ENCODE results near the gene CRHR2.
"Not testable (repeated sequence)": the region's sequence is repeated elsewhere in the genome, so short reads cannot be mapped to it uniquely, and the experiment has no call there.

The CRHR2 gene

GRCh38 chr7:30649717-30650420 is 32.4 kb downstream of the CRHR2 start:
- no peak for DNase-seq (ENCODE audit: insufficient read length)
- no peak for FAIRE-seq
- TF ChIP-seq TAF1 (IDR thresholded peaks at IDR 0.05; ENCODE audit: borderline replicate concordance, low read depth, low read length) = no peak
- TF ChIP-seq POLR2AphosphoS5 (IDR thresholded peaks at IDR 0.05; ENCODE audit: low read depth, low read length) = no peak
- no peak for TF ChIP-seq POLR2A (IDR thresholded peaks at IDR 0.05; ENCODE audit: low read depth, low read length)

GRCh38 chr7:30648744-30649540 is 33.3 kb downstream of the CRHR2 start:
- TF ChIP-seq TAF1 (IDR thresholded peaks at IDR 0.05; ENCODE audit: borderline replicate concordance, low read depth, low read length) = no peak
- TF ChIP-seq POLR2AphosphoS5 (IDR thresholded peaks at IDR 0.05; ENCODE audit: low read depth, low read length) = no peak
- no peak for TF ChIP-seq POLR2A (IDR thresholded peaks at IDR 0.05; ENCODE audit: low read depth, low read length)
- no peak for DNase-seq (ENCODE audit: insufficient read length)
- FAIRE-seq = no peak

GRCh38 chr7:30647589-30648364 is 34.5 kb downstream of the CRHR2 start:
- DNase-seq (ENCODE audit: insufficient read length) (no peak), FAIRE-seq (no peak)
- TF ChIP-seq TAF1 (IDR thresholded peaks at IDR 0.05; ENCODE audit: borderline replicate concordance, low read depth, low read length) (no peak), POLR2A (IDR thresholded peaks at IDR 0.05; ENCODE audit: low read depth, low read length) (no peak), POLR2AphosphoS5 (IDR thresholded peaks at IDR 0.05; ENCODE audit: low read depth, low read length) (no peak)

- TF ChIP-seq TAF1 (IDR thresholded peaks at IDR 0.05; ENCODE audit: borderline replicate concordance, low read depth, low read length) (no peak), POLR2AphosphoS5 (IDR thresholded peaks at IDR 0.05; ENCODE audit: low read depth, low read length) (no peak), POLR2A (IDR thresholded peaks at IDR 0.05; ENCODE audit: low read depth, low read length) (no peak)
- FAIRE-seq = no peak
Observed at GRCh38 chr7:30646154-30646553, 36.1 kb downstream of the CRHR2 start.

GRCh38 chr7:30645661-30646060 is 36.6 kb downstream of the CRHR2 start:
- TF ChIP-seq POLR2A (IDR thresholded peaks at IDR 0.05; ENCODE audit: low read depth, low read length) = no peak
- no peak for TF ChIP-seq TAF1 (IDR thresholded peaks at IDR 0.05; ENCODE audit: borderline replicate concordance, low read depth, low read length)
- no peak for TF ChIP-seq POLR2AphosphoS5 (IDR thresholded peaks at IDR 0.05; ENCODE audit: low read depth, low read length)
- no peak for FAIRE-seq
- DNase-seq (ENCODE audit: insufficient read length) = no peak

More at GRCh38 chr7:30646154-30646553, 36.1 kb downstream of the CRHR2 start:
- DNase-seq (ENCODE audit: insufficient read length) = no peak

GRCh38 chr7:30644286-30644955 is 37.8 kb downstream of the CRHR2 start:
- TF ChIP-seq POLR2A (IDR thresholded peaks at IDR 0.05; ENCODE audit: low read depth, low read length) = no peak
- no peak for TF ChIP-seq POLR2AphosphoS5 (IDR thresholded peaks at IDR 0.05; ENCODE audit: low read depth, low read length)
- no peak for TF ChIP-seq TAF1 (IDR thresholded peaks at IDR 0.05; ENCODE audit: borderline replicate concordance, low read depth, low read length)
- FAIRE-seq (no peak), DNase-seq (ENCODE audit: insufficient read length) (no peak)

GRCh38 chr7:30642789-30643188 is 39.5 kb downstream of the CRHR2 start:
- TF ChIP-seq POLR2A (IDR thresholded peaks at IDR 0.05; ENCODE audit: low read depth, low read length) (no peak), POLR2AphosphoS5 (IDR thresholded peaks at IDR 0.05; ENCODE audit: low read depth, low read length) (no peak), TAF1 (IDR thresholded peaks at IDR 0.05; ENCODE audit: borderline replicate concordance, low read depth, low read length) (no peak)
- no peak for DNase-seq (ENCODE audit: insufficient read length)
- no peak for FAIRE-seq

GRCh38 chr7:30642322-30642721 is 39.9 kb downstream of the CRHR2 start:
- FAIRE-seq; DNase-seq (ENCODE audit: insufficient read length): not testable (repeated sequence)

GRCh38 chr7:30635798-30636197 is 46.5 kb downstream of the CRHR2 start:
- no peak for FAIRE-seq
- no peak for TF ChIP-seq POLR2A (IDR thresholded peaks at IDR 0.05; ENCODE audit: low read depth, low read length)
- no peak for TF ChIP-seq TAF1 (IDR thresholded peaks at IDR 0.05; ENCODE audit: borderline replicate concordance, low read depth, low read length)
- TF ChIP-seq POLR2AphosphoS5 (IDR thresholded peaks at IDR 0.05; ENCODE audit: low read depth, low read length) = no peak

GRCh38 chr7:30634634-30635201 is 47.5 kb downstream of the CRHR2 start:
- no peak for TF ChIP-seq POLR2A (IDR thresholded peaks at IDR 0.05; ENCODE audit: low read depth, low read length)
- no peak for TF ChIP-seq TAF1 (IDR thresholded peaks at IDR 0.05; ENCODE audit: borderline replicate concordance, low read depth, low read length)
- TF ChIP-seq POLR2AphosphoS5 (IDR thresholded peaks at IDR 0.05; ENCODE audit: low read depth, low read length) = no peak
- FAIRE-seq = peak; percentile 78

More at GRCh38 chr7:30635798-30636197, 46.5 kb downstream of the CRHR2 start:
- no peak for DNase-seq (ENCODE audit: insufficient read length)

GRCh38 chr7:30634193-30634626 is 48.0 kb downstream of the CRHR2 start:
- FAIRE-seq (no peak), DNase-seq (ENCODE audit: insufficient read length) (no peak)
- no peak for TF ChIP-seq TAF1 (IDR thresholded peaks at IDR 0.05; ENCODE audit: borderline replicate concordance, low read depth, low read length)
- TF ChIP-seq POLR2A (IDR thresholded peaks at IDR 0.05; ENCODE audit: low read depth, low read length) = no peak
- no peak for TF ChIP-seq POLR2AphosphoS5 (IDR thresholded peaks at IDR 0.05; ENCODE audit: low read depth, low read length)

More at GRCh38 chr7:30634634-30635201, 47.5 kb downstream of the CRHR2 start:
- DNase-seq (ENCODE audit: insufficient read length) = no peak
